HepG2 (cell line): ENCODE data around the gene ZNF644.

Source experiments
- BHLHE40 ChIP-seq: IDR thresholded peaks from 2 replicates; pipeline ENCODE4 v1.6.1; 2011; ENCODE audit warnings: low read length, improper control_type of control experiment
- KDM1A ChIP-seq: IDR thresholded peaks from 2 replicates; pipeline ENCODE4 v1.6.1; 2016; ENCODE audit warnings: missing compliant biosample characterization
- NR2C2 ChIP-seq: sonication (generic); formaldehyde crosslinking; IDR thresholded peaks from 2 replicates; pipeline ENCODE4 v1.4.0; 2020; ENCODE audit warnings: missing genetic modification reagents, mild to moderate bottlenecking, moderate library complexity, borderline replicate concordance
- SMAD1 ChIP-seq: sonication (generic); formaldehyde crosslinking; IDR thresholded peaks from 2 replicates; pipeline ENCODE4 v1.4.0; 2020; ENCODE audit warnings: missing genetic modification reagents, low read depth, mild to moderate bottlenecking, borderline replicate concordance
- SMAD3 ChIP-seq: sonication (generic); formaldehyde crosslinking; IDR thresholded peaks from 2 replicates; pipeline ENCODE4 v1.4.0; 2020; ENCODE audit warnings: missing genetic modification reagents
- TAF1 ChIP-seq: sonication (generic); formaldehyde crosslinking; IDR thresholded peaks from 2 replicates; pipeline ENCODE4 v1.4.0; 2020; ENCODE audit warnings: missing genetic modification reagents
- TF ChIP-seq, protein P1 (sequence below): sonication (generic); formaldehyde crosslinking; IDR thresholded peaks from 2 replicates; pipeline ENCODE4 v1.4.0; 2020; ENCODE audit warnings: low read depth, missing genetic modification reagents

DNA sequence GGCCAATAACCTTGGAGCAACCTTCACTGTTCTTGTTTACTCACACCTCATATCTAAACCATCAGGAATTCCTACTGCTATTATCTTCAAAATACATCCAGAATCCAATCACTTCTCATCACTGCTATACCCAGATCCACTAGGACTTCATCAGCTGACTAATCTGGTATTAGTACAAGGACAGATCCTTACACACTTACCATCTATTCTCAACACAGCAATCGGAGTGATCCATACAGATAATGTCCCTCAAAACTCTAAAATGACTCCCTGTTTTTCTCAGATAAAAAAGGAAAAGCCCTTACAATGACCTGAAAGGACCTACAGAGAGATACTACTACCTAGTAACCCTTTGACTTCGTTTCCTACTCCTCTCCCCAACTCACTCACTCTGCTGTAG lies 70.8 kb downstream of the ZNF644 start:
- TF ChIP-seq KDM1A (CRISPR knock-in tag) (no peak), NR2C2 (CRISPR knock-in tag) (no peak), TAF1 (CRISPR knock-in tag) (no peak), SMAD1 (CRISPR knock-in tag) (no peak), SMAD3 (no peak), BHLHE40 (no peak)
- TF ChIP-seq, protein P1, sequence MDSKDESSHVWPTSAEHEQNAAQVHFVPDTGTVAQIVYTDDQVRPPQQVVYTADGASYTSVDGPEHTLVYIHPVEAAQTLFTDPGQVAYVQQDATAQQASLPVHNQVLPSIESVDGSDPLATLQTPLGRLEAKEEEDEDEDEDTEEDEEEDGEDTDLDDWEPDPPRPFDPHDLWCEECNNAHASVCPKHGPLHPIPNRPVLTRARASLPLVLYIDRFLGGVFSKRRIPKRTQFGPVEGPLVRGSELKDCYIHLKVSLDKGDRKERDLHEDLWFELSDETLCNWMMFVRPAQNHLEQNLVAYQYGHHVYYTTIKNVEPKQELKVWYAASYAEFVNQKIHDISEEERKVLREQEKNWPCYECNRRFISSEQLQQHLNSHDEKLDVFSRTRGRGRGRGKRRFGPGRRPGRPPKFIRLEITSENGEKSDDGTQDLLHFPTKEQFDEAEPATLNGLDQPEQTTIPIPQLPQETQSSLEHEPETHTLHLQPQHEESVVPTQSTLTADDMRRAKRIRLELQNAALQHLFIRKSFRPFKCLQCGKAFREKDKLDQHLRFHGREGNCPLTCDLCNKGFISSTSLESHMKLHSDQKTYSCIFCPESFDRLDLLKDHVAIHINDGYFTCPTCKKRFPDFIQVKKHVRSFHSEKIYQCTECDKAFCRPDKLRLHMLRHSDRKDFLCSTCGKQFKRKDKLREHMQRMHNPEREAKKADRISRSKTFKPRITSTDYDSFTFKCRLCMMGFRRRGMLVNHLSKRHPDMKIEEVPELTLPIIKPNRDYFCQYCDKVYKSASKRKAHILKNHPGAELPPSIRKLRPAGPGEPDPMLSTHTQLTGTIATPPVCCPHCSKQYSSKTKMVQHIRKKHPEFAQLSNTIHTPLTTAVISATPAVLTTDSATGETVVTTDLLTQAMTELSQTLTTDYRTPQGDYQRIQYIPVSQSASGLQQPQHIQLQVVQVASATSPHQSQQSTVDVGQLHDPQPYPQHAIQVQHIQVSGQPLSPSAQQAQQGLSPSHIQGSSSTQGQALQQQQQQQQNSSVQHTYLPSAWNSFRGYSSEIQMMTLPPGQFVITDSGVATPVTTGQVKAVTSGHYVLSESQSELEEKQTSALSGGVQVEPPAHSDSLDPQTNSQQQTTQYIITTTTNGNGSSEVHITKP (CRISPR knock-in tag): no peak
